Ovary (tissue), 3 donors: Measurements from ENCODE around the gene PDE3B.
"Not testable (repeated sequence)": the region's sequence is repeated elsewhere in the genome, so short reads cannot be mapped to it uniquely, and the experiment has no call there.

Source experiments
- POLR2A ChIP-seq: fragments of 450-650 bp; IDR thresholded peaks from one replicate; pipeline ENCODE4 v1.6.1; 2017; ENCODE audit warnings: antibody characterized with exemption, mild to moderate bottlenecking, moderate library complexity
- TF ChIP-seq, protein P1 (sequence below), 3 donors: fragments of 450-650 bp in 2 of 3; fragments of 200-600 bp in 1 of 3; IDR thresholded peaks; one replicate each; pipeline versions ENCODE4 v1.5.1 to v1.8.0; 2016 to 2022; ENCODE audit warnings: antibody characterized with exemption in 3 of 3, mild to moderate bottlenecking in 1 of 3
- donor health status: DM: no; HTN: no; CAD: no.

DNA sequence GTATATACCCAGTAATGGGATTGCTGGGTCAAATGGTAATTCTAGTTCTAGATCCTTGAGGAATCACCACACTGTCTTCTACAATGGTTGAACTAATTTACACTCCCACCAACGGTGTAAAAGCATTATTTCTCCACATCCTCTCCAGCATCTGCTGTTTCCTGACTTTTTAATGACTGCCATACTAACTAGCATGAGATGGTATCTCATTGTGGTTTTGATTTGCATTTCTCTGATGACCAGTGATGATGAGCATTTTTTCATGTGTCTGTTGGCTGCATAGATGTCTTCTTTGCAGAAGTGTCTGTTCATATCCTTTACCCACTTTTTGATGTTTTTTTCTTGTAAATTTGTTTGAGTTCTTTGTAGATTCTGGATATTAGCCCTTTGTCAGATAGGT is 48.3 kb upstream of the PDE3B start:
- TF ChIP-seq, protein P1, sequence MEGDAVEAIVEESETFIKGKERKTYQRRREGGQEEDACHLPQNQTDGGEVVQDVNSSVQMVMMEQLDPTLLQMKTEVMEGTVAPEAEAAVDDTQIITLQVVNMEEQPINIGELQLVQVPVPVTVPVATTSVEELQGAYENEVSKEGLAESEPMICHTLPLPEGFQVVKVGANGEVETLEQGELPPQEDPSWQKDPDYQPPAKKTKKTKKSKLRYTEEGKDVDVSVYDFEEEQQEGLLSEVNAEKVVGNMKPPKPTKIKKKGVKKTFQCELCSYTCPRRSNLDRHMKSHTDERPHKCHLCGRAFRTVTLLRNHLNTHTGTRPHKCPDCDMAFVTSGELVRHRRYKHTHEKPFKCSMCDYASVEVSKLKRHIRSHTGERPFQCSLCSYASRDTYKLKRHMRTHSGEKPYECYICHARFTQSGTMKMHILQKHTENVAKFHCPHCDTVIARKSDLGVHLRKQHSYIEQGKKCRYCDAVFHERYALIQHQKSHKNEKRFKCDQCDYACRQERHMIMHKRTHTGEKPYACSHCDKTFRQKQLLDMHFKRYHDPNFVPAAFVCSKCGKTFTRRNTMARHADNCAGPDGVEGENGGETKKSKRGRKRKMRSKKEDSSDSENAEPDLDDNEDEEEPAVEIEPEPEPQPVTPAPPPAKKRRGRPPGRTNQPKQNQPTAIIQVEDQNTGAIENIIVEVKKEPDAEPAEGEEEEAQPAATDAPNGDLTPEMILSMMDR (IDR thresholded peaks at IDR 0.05) = not testable (repeated sequence)
- TF ChIP-seq POLR2A = not testable (repeated sequence)
